ENCODE data around the gene FAM114A1.

DNA sequence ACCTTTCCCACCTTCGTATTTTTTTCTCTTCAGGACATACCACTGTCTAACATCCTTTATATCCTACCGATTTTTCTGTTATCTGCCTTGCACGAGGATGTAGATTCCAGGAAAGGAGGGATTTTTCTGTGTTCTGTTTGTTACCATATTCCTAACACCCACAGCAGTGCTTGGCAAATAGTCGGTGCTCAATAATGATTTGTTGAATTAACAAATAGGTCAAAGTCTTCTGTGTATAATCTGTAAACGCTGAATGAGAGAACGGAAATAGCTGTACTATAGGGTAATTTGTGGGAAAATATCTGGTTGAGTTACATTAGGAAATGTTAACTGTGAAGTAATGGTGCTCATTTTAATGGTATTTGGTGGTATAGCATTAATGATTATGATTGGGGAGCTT, 83.1 kb downstream of the FAM114A1 start:
- TF ChIP-seq CTCF (IDR thresholded peaks at IDR 0.05) (no peak), EZH2 (IDR thresholded peaks at IDR 0.05) (no peak)

All from neural progenitor cell (in vitro differentiated cells).